Central memory CD8-positive, alpha-beta T cell (primary cell): ENCODE results near the gene PACS2.

Experiments used
- ATAC-seq: fragments of 150-1000 bp; cut with Tn5 transposase; replicated peaks from 2 replicates; pipeline ENCODE4 v1.10.0; 2022; ENCODE audit warnings: mild to moderate bottlenecking, moderate FRiP score, moderate number of reproducible peaks; ENCODE audit not compliant: poor library complexity, severe bottlenecking; ENCODE audit errors: extremely low read depth
- DNase-seq, 2 donors: peaks; one replicate each; pipeline ENCODE4 v3.0.0; 2021; ENCODE audit warnings: low spot score in 2 of 2
- H3K27ac Mint-ChIP-seq: one replicate; pipeline ENCODE4 v1.8.0; 2022; ENCODE audit warnings: low read depth, mild to moderate bottlenecking, moderate library complexity, mixed read lengths
- H3K27me3 Mint-ChIP-seq: one replicate; pipeline ENCODE4 v1.8.0; 2022; ENCODE audit warnings: mixed read lengths
- H3K36me3 Mint-ChIP-seq: one replicate; pipeline ENCODE4 v1.8.0; 2022; ENCODE audit warnings: mild to moderate bottlenecking, moderate library complexity, mixed read lengths; ENCODE audit not compliant: insufficient read depth
- H3K4me1 Mint-ChIP-seq: one replicate; pipeline ENCODE4 v1.8.0; 2022; ENCODE audit warnings: mixed read lengths
- H3K4me3 Mint-ChIP-seq: one replicate; pipeline ENCODE4 v1.8.0; 2022; ENCODE audit warnings: mild to moderate bottlenecking, moderate library complexity, mixed read lengths
- H3K9me3 Mint-ChIP-seq: one replicate; pipeline ENCODE4 v1.8.0; 2022; ENCODE audit warnings: mixed read lengths

The PACS2 gene

DNA sequence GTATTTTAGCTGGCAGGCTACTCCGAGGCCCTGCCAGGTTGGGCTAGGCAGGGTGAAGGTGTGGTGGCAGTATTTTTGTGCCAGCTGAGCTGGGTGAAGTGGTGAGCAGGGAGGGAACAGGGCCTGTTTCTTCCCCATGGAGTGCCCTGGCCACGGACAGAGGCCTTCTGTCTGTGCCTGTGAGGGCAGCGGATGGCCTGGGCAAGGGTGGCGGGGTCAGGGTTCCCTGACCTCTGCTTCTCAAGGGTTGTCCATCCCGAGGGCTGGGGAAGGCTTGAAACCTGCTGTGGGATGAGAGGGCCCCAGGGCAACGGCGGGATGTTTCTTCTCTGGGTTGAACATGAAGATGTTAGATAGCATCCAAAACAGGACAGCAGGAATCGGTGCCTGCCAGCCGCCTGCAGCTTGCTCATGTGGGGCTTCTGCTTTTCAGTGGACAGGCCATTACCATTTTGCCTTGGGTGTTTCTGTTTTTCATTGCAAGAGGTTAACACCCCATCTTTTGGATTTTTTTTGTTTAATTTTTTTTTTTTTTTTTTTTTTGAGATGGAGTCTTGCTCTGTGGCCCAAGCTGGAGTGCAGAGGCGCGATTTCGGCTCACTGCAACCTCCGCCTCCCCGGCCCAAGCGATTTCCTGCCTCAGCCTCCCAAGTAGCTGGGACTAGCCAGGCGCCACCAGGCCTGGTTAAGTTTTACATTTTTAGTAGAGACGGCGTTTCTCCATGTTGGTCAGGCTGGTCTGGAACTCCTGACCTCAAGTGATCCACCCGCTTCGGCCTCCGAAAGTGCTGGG lies 108.3 kb downstream of the PACS2 start:
- Mint-ChIP-seq H3K4me1 (peaks cover 30% of the 10 kb centered on the region), H3K4me3 (peak overlapping the region; percentile 91), H3K9me3 (no peaks in the 10 kb centered on the region), H3K27ac (no peak overlapping the region), H3K27me3 (no peaks in the 10 kb centered on the region), H3K36me3 (peaks cover 10% of the 10 kb centered on the region)
- ATAC-seq (no peak), DNase-seq (no peak)

DNA sequence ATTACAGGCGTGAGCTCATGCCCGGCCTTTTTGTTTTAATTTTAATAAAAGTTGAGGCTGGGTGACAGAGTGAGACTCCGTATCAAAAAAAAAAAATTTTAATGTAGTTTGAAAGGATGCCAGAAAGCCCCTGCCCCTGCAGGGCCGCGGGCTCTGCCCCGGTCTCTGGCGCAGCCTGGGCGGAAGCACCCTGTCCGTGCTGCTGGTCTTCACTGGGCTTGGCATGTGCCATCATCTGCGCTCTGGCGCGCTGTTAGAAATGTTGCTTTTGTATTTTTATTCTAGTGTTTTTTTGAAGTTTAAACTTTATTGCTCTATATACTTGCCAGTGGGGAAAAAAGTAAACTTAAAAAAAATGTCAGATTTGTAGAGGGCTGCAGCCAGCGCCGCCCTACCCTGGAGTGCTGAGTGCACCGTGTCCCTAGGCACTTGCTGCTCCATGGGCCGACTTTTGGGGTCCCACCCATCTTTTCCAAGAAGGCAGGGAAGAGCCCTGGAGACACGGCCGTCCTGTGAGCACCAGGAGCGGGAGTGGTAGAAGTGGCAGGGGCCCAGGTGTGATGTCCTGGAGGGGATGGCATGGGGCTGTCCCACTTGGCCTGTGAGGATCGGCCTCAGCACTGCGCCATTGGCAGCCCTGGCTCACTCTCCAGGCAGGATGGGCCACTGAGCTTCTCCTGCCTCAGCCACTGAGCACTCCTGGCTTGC lies 109.1 kb downstream of the PACS2 start:
- DNase-seq (no peak), ATAC-seq (no peak)
- Mint-ChIP-seq H3K36me3 (peaks cover 10% of the 10 kb centered on the region), H3K27me3 (no peaks in the 10 kb centered on the region), H3K9me3 (no peaks in the 10 kb centered on the region), H3K4me1 (peaks cover 30% of the 10 kb centered on the region), H3K27ac (no peak overlapping the region), H3K4me3 (no peak overlapping the region)

DNA sequence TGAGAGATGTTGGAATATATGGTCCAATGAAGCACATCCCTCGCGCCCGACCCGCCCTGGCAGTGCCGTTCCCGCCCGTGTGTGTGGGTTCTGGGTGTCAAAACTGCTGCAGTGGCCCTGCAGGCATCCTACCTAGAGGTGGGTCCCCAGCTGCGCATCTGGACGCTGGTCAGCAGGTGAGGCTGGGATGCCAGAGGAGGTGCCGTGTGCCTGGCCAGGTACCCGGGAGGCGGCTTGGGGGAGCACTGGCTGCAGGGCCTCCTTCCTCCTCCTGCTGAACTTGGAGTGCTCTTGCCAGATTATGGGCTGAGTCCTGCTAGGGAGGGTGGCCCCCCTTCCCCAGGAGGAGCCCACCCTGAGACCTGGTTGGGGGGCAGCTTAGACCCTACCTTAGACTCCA lies 110.3 kb downstream of the PACS2 start:
- Mint-ChIP-seq H3K4me1 (peaks cover 30% of the 10 kb centered on the region), H3K36me3 (peaks cover 10% of the 10 kb centered on the region)

GRCh38 chr14:105425823-105426247 lies 111.3 kb downstream of the PACS2 start:
- peaks cover 13% of the 10 kb centered on the region for H3K36me3 Mint-ChIP-seq
- H3K4me3 Mint-ChIP-seq: no peak overlapping the region
- no peaks in the 10 kb centered on the region for H3K9me3 Mint-ChIP-seq
- H3K4me1 Mint-ChIP-seq: peaks cover 27% of the 10 kb centered on the region
- no peak overlapping the region for H3K27ac Mint-ChIP-seq
- no peak for ATAC-seq
- no peaks in the 10 kb centered on the region for H3K27me3 Mint-ChIP-seq
- DNase-seq: no peak

More for the DNA sequence above, 110.3 kb downstream of the PACS2 start:
- no peak overlapping the region for H3K27ac Mint-ChIP-seq
- H3K4me3 Mint-ChIP-seq: no peak overlapping the region
- no peak for DNase-seq
- H3K27me3 Mint-ChIP-seq: no peaks in the 10 kb centered on the region
- ATAC-seq: no peak
- H3K9me3 Mint-ChIP-seq: no peaks in the 10 kb centered on the region

DNA sequence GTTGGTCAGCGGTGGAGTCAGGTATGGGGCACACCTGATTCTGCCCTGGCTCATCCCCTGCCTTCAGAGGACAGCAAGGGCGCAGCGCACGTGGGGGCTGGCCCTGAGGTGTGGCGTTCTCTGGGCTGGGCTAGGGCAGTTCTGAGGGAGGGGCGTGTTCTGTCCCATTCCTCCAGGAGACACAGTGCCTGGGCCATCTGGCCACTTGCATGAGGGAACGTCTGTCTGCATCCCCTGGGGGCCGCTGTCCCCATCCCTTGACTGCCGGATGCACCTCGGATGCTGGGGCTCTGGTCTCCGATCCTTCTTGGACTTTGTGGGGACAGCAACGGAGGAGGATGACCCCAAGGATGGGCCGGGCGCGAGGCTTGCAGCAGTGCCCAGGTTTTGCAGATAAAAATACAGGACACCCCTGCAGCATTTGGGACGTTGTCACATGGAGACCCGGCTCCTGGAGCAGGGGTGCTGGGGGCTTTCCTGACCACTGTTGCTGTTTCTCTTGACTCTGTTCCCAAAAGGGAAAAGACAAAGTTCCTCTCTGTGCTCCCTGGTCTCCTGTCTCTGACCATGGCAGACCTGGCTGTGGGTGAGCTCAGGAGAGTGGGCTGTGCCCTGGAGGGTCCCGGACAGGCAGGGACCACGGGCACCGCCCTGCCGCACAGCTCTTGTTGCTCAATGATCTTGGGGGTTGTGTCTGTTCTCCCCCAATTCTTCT lies 112.0 kb downstream of the PACS2 start:
- H3K36me3 Mint-ChIP-seq: peaks cover 11% of the 10 kb centered on the region
- ATAC-seq (no peak), DNase-seq (no peak)
- no peak overlapping the region for H3K4me3 Mint-ChIP-seq
- peaks cover 19% of the 10 kb centered on the region for H3K4me1 Mint-ChIP-seq
- no peaks in the 10 kb centered on the region for H3K27me3 Mint-ChIP-seq
- H3K27ac Mint-ChIP-seq: no peak overlapping the region
- no peaks in the 10 kb centered on the region for H3K9me3 Mint-ChIP-seq

- H3K4me3 Mint-ChIP-seq: no peak overlapping the region
- DNase-seq (no peak), ATAC-seq (no peak)
- no peak overlapping the region for H3K27ac Mint-ChIP-seq
- no peaks in the 10 kb centered on the region for H3K27me3 Mint-ChIP-seq
- no peaks in the 10 kb centered on the region for H3K9me3 Mint-ChIP-seq
- peaks cover 7% of the 10 kb centered on the region for H3K36me3 Mint-ChIP-seq
- H3K4me1 Mint-ChIP-seq: peaks cover 11% of the 10 kb centered on the region
Observed at GRCh38 chr14:105427412-105427811, 112.9 kb downstream of the PACS2 start.

GRCh38 chr14:105427936-105428485 lies 113.5 kb downstream of the PACS2 start:
- Mint-ChIP-seq H3K4me3 (no peak overlapping the region), H3K27me3 (no peaks in the 10 kb centered on the region), H3K9me3 (no peaks in the 10 kb centered on the region), H3K36me3 (peaks cover 7% of the 10 kb centered on the region), H3K4me1 (peaks cover 7% of the 10 kb centered on the region), H3K27ac (no peak overlapping the region)
- ATAC-seq: no peak
- no peak for DNase-seq

DNA sequence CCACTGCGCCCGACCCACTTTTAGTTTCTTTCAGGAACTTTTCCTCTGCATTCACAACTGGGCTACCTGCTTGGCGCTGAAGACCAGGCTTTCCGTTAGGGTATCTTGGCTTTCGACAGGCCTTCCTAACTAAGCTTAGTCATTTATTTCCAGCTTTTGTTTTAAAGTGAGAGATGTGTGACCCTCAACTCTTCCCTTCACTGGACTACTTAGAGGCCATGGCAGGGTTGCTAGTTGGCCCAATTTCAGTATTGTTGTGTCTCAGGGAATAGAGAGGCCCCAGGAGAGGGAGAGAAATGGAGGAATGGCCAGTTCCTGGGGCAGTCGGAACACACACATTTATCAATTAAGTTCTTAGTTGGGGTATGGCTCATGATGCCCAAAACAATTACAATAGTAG lies 115.5 kb downstream of the PACS2 start:
- Mint-ChIP-seq H3K9me3 (no peaks in the 10 kb centered on the region), H3K27ac (no peak overlapping the region), H3K36me3 (peaks cover 8% of the 10 kb centered on the region), H3K27me3 (no peaks in the 10 kb centered on the region), H3K4me1 (peaks cover 11% of the 10 kb centered on the region), H3K4me3 (no peak overlapping the region)
- ATAC-seq: no peak
- DNase-seq: no peak

DNA sequence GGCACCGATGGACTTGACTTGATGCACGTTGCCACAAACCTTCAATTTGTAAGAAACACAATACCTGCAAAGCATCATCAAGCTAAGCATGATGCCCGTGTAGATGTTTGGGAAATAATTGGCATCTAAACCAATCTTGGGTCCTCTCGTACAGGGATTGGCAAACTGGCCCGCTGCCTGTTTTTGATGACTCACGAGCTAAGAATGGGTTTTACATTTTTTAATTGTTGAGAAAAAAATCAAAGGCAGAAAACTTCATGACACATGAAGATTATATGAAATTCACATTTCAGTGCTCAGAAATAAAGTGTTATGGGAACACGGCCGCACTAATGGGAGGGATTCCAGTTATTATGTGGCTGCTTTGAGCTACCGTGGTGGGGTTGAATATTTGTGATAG lies 116.0 kb downstream of the PACS2 start:
- no peaks in the 10 kb centered on the region for H3K9me3 Mint-ChIP-seq
- H3K4me1 Mint-ChIP-seq: peaks cover 16% of the 10 kb centered on the region
- H3K4me3 Mint-ChIP-seq: no peak overlapping the region
- H3K27me3 Mint-ChIP-seq: no peaks in the 10 kb centered on the region
- H3K27ac Mint-ChIP-seq: no peak overlapping the region
- DNase-seq (no peak), ATAC-seq (no peak)
- H3K36me3 Mint-ChIP-seq: peaks cover 8% of the 10 kb centered on the region

DNA sequence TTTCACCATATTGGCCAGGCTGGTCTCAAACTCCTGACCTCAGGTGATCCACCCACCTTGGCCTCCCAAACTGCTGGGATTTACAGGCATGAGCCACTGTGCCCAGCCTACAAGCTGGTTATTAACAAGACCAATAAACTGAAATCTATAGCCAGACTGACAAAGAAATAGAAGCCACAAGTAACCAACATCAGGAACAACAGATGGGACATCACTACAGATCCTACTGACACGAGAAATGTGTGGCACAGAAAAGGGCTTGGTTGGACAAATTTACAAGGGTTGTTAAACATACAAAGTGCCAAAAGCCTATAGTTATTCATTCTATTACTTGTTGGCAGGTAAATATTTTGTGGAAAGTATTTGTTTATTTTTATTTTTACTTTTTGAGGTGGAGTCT lies 116.7 kb downstream of the PACS2 start:
- peaks cover 8% of the 10 kb centered on the region for H3K36me3 Mint-ChIP-seq
- peaks cover 21% of the 10 kb centered on the region for H3K4me1 Mint-ChIP-seq
- H3K27me3 Mint-ChIP-seq: no peaks in the 10 kb centered on the region
- DNase-seq (no peak), ATAC-seq (no peak)
- H3K27ac Mint-ChIP-seq: no peak overlapping the region
- H3K9me3 Mint-ChIP-seq: no peaks in the 10 kb centered on the region
- H3K4me3 Mint-ChIP-seq: no peak overlapping the region

DNA sequence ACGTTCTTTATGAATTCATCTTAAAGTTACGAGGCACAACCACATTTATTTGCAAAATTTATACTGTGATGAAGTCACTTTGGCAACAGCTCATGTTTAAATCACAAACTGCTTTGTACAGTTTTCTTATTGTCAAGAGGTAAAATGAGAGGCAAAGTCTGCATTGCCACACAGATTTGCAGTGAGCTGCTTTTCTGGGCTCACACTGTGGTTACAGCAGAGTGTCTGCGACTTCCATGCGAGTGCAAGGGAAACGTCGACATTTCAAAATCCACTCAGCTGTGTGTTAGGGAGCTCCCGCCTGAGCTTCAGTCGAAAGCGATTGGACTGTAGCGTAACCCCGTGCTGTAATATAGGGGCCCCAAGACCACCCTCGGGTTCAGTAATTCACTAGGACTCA lies 118.1 kb downstream of the PACS2 start:
- peaks cover 6% of the 10 kb centered on the region for H3K36me3 Mint-ChIP-seq
- no peak for ATAC-seq

GRCh38 chr14:105433161-105433605 lies 118.6 kb downstream of the PACS2 start:
- no peak for DNase-seq
- H3K27me3 Mint-ChIP-seq: no peaks in the 10 kb centered on the region
- H3K4me3 Mint-ChIP-seq: no peak overlapping the region
- no peak for ATAC-seq
- peaks cover 14% of the 10 kb centered on the region for H3K4me1 Mint-ChIP-seq
- H3K9me3 Mint-ChIP-seq: no peaks in the 10 kb centered on the region
- H3K36me3 Mint-ChIP-seq: peaks cover 6% of the 10 kb centered on the region
- H3K27ac Mint-ChIP-seq: no peak overlapping the region

More for the DNA sequence above, 118.1 kb downstream of the PACS2 start:
- Mint-ChIP-seq H3K27ac (no peak overlapping the region), H3K27me3 (no peaks in the 10 kb centered on the region), H3K4me3 (no peak overlapping the region), H3K9me3 (no peaks in the 10 kb centered on the region), H3K4me1 (peaks cover 14% of the 10 kb centered on the region)
- DNase-seq: no peak
